ENCODE data around the gene FAM53B.

DNA sequence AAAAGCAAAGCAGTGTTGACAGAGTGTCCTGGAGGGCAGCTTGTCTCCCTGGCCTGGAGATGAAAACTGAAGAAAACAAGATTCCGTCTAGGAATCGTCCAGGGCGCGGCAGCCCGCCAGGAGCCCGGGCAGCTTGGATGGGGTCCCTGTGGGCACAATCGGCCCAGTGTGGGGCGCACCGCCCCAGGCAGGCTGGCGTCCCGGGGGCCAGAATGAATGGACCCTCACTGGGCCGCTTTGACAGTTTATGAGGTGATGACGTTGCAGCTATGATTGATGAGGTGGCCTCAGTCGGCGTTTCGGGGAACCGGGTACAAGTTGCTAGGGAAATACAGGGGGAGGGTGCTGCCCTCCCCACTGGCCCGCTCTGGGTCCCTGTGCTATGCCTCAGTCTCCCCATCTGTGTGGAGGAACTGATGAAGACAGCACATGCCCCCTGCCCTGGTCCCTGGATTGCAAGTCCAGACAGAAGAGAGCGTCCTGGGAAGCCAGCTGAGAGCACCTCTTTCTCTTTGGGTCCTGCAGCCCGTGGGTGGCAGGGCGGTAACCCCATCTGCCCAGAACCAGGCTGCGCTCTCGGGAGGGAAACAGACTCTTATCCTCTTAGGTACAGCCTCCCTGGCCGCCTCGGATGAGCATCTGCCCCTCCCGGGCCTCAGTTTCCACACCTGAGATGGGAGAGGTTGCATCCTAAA lies 151.3 kb downstream of the FAM53B start:
- TF ChIP-seq CTCF (IDR thresholded peaks at IDR 0.05) (no peak), POLR2AphosphoS5 (IDR thresholded peaks at IDR 0.05) (no peak), POLR2A (IDR thresholded peaks at IDR 0.05) (no peak), EP300 (IDR thresholded peaks at IDR 0.05; ENCODE audit: low read depth) (no peak)
